ENCODE data around the gene LAMA3.

LAMA3 gene

GRCh38 chr18:23798249-23798648, 109.0 kb downstream of the LAMA3 start:
- no peak overlapping the region for H3K4me3 ChIP-seq (ENCODE audit: low read length)
- H3K9me3 ChIP-seq (ENCODE audit: control insufficient read depth, low read depth, low read length), result no peaks in the 10 kb centered on the region
- H3K36me3 ChIP-seq (ENCODE audit: control insufficient read depth, low read depth, low read length), result no peaks in the 10 kb centered on the region
- no peaks in the 10 kb centered on the region for H3K4me1 ChIP-seq (ENCODE audit: control insufficient read depth, low read depth, low read length)
- no peak overlapping the region for H3K27ac ChIP-seq (ENCODE audit: low read length)
- H3K9ac ChIP-seq (ENCODE audit: low read length), result no peak overlapping the region
- H3K27me3 ChIP-seq (ENCODE audit: control insufficient read depth, insufficient read depth, low read length), result no peaks in the 10 kb centered on the region

- no peaks in the 10 kb centered on the region for H3K36me3 ChIP-seq (ENCODE audit: control insufficient read depth, low read depth, low read length)
Measured at GRCh38 chr18:23798824-23799223, 109.6 kb downstream of the LAMA3 start.

GRCh38 chr18:23799540-23799939, 110.3 kb downstream of the LAMA3 start:
- H3K27ac ChIP-seq (ENCODE audit: low read length), result no peak overlapping the region
- no peaks in the 10 kb centered on the region for H3K9me3 ChIP-seq (ENCODE audit: control insufficient read depth, low read depth, low read length)
- no peaks in the 10 kb centered on the region for H3K27me3 ChIP-seq (ENCODE audit: control insufficient read depth, insufficient read depth, low read length)
- H3K4me1 ChIP-seq (ENCODE audit: control insufficient read depth, low read depth, low read length), result no peaks in the 10 kb centered on the region
- no peak overlapping the region for H3K9ac ChIP-seq (ENCODE audit: low read length)
- H3K36me3 ChIP-seq (ENCODE audit: control insufficient read depth, low read depth, low read length), result no peaks in the 10 kb centered on the region
- H3K4me3 ChIP-seq (ENCODE audit: low read length), result no peak overlapping the region

More at GRCh38 chr18:23798824-23799223, 109.6 kb downstream of the LAMA3 start:
- Histone ChIP-seq H3K27me3 (ENCODE audit: control insufficient read depth, insufficient read depth, low read length) (no peaks in the 10 kb centered on the region), H3K27ac (ENCODE audit: low read length) (no peak overlapping the region), H3K4me3 (ENCODE audit: low read length) (no peak overlapping the region), H3K9me3 (ENCODE audit: control insufficient read depth, low read depth, low read length) (no peaks in the 10 kb centered on the region), H3K9ac (ENCODE audit: low read length) (no peak overlapping the region), H3K4me1 (ENCODE audit: control insufficient read depth, low read depth, low read length) (no peaks in the 10 kb centered on the region)

GRCh38 chr18:23800902-23801301, 111.6 kb downstream of the LAMA3 start:
- Histone ChIP-seq H3K4me3 (ENCODE audit: low read length) (no peak overlapping the region), H3K27me3 (ENCODE audit: control insufficient read depth, insufficient read depth, low read length) (no peaks in the 10 kb centered on the region), H3K27ac (ENCODE audit: low read length) (no peak overlapping the region), H3K9me3 (ENCODE audit: control insufficient read depth, low read depth, low read length) (no peaks in the 10 kb centered on the region), H3K36me3 (ENCODE audit: control insufficient read depth, low read depth, low read length) (no peaks in the 10 kb centered on the region), H3K9ac (ENCODE audit: low read length) (no peak overlapping the region), H3K4me1 (ENCODE audit: control insufficient read depth, low read depth, low read length) (no peaks in the 10 kb centered on the region)

GRCh38 chr18:23802817-23803216, 113.6 kb downstream of the LAMA3 start:
- Histone ChIP-seq H3K27ac (ENCODE audit: low read length) (no peak overlapping the region), H3K4me1 (ENCODE audit: control insufficient read depth, low read depth, low read length) (no peaks in the 10 kb centered on the region), H3K4me3 (ENCODE audit: low read length) (no peak overlapping the region), H3K9ac (ENCODE audit: low read length) (no peak overlapping the region), H3K9me3 (ENCODE audit: control insufficient read depth, low read depth, low read length) (no peaks in the 10 kb centered on the region), H3K27me3 (ENCODE audit: control insufficient read depth, insufficient read depth, low read length) (no peaks in the 10 kb centered on the region), H3K36me3 (ENCODE audit: control insufficient read depth, low read depth, low read length) (no peaks in the 10 kb centered on the region)

DNA sequence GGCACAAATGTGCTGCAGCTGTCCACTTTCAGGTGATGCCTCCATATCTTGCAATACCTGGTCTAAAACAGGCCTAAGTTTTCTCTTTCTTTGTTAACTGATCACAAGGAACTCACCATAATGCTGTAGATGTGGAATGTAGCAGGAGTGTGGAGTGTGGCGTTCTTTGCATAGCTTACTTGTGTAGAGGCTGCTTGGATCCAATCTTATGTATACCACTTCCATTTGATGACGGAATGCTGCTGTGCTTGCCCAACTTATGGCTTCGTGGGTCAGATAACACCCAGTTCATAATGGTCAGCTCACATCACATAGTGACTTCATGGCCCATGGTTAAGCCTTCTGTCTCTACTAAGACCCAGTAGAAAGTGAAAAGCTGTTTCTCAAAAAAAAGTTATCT, 114.5 kb downstream of the LAMA3 start:
- H3K4me1 ChIP-seq (ENCODE audit: control insufficient read depth, low read depth, low read length), result no peaks in the 10 kb centered on the region
- H3K4me3 ChIP-seq (ENCODE audit: low read length), result no peak overlapping the region
- no peaks in the 10 kb centered on the region for H3K36me3 ChIP-seq (ENCODE audit: control insufficient read depth, low read depth, low read length)
- H3K9ac ChIP-seq (ENCODE audit: low read length), result no peak overlapping the region
- H3K27ac ChIP-seq (ENCODE audit: low read length), result no peak overlapping the region
- no peaks in the 10 kb centered on the region for H3K9me3 ChIP-seq (ENCODE audit: control insufficient read depth, low read depth, low read length)
- H3K27me3 ChIP-seq (ENCODE audit: control insufficient read depth, insufficient read depth, low read length), result no peaks in the 10 kb centered on the region

GRCh38 chr18:23805898-23806297, 116.6 kb downstream of the LAMA3 start:
- H3K9ac ChIP-seq (ENCODE audit: low read length), result no peak overlapping the region
- H3K4me1 ChIP-seq (ENCODE audit: control insufficient read depth, low read depth, low read length), result no peaks in the 10 kb centered on the region
- no peak overlapping the region for H3K27ac ChIP-seq (ENCODE audit: low read length)
- no peaks in the 10 kb centered on the region for H3K36me3 ChIP-seq (ENCODE audit: control insufficient read depth, low read depth, low read length)
- no peaks in the 10 kb centered on the region for H3K27me3 ChIP-seq (ENCODE audit: control insufficient read depth, insufficient read depth, low read length)
- no peaks in the 10 kb centered on the region for H3K9me3 ChIP-seq (ENCODE audit: control insufficient read depth, low read depth, low read length)
- H3K4me3 ChIP-seq (ENCODE audit: low read length), result no peak overlapping the region

DNA sequence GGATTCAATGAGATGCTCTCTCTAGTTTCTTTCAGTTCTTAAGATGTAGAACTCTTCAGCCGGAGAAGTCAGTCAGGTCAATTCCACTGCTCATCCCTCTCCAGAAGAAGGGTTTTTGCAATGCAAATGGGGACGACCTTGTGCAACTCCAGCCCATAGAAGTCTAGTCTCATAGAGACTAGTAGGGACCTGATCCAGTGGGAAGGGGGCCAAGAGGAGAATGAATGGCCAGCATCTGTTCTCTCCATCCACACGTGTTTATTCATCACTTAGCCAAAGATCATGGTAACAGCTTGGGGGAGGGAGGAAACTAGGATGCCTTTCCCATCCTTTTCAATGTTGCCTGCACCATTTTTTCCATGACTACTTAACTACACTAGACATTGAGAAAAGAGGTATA, 120.2 kb downstream of the LAMA3 start:
- Histone ChIP-seq H3K4me1 (ENCODE audit: control insufficient read depth, low read depth, low read length) (peaks cover 7% of the 10 kb centered on the region), H3K36me3 (ENCODE audit: control insufficient read depth, low read depth, low read length) (no peaks in the 10 kb centered on the region), H3K27ac (ENCODE audit: low read length) (no peak overlapping the region), H3K4me3 (ENCODE audit: low read length) (no peak overlapping the region), H3K9ac (ENCODE audit: low read length) (no peak overlapping the region), H3K27me3 (ENCODE audit: control insufficient read depth, insufficient read depth, low read length) (no peaks in the 10 kb centered on the region), H3K9me3 (ENCODE audit: control insufficient read depth, low read depth, low read length) (no peaks in the 10 kb centered on the region)

- Histone ChIP-seq H3K9ac (ENCODE audit: low read length) (no peak overlapping the region), H3K9me3 (ENCODE audit: control insufficient read depth, low read depth, low read length) (no peaks in the 10 kb centered on the region), H3K36me3 (ENCODE audit: control insufficient read depth, low read depth, low read length) (no peaks in the 10 kb centered on the region), H3K27me3 (ENCODE audit: control insufficient read depth, insufficient read depth, low read length) (no peaks in the 10 kb centered on the region), H3K4me3 (ENCODE audit: low read length) (no peak overlapping the region), H3K27ac (ENCODE audit: low read length) (no peak overlapping the region), H3K4me1 (ENCODE audit: control insufficient read depth, low read depth, low read length) (peaks cover 7% of the 10 kb centered on the region)
Measured at GRCh38 chr18:23810396-23810795, 121.1 kb downstream of the LAMA3 start.

GRCh38 chr18:23811176-23811575, 121.9 kb downstream of the LAMA3 start:
- Histone ChIP-seq H3K4me1 (ENCODE audit: control insufficient read depth, low read depth, low read length) (peaks cover 7% of the 10 kb centered on the region), H3K36me3 (ENCODE audit: control insufficient read depth, low read depth, low read length) (no peaks in the 10 kb centered on the region), H3K4me3 (ENCODE audit: low read length) (no peak overlapping the region), H3K27me3 (ENCODE audit: control insufficient read depth, insufficient read depth, low read length) (no peaks in the 10 kb centered on the region), H3K27ac (ENCODE audit: low read length) (no peak overlapping the region), H3K9me3 (ENCODE audit: control insufficient read depth, low read depth, low read length) (no peaks in the 10 kb centered on the region), H3K9ac (ENCODE audit: low read length) (no peak overlapping the region)

DNA sequence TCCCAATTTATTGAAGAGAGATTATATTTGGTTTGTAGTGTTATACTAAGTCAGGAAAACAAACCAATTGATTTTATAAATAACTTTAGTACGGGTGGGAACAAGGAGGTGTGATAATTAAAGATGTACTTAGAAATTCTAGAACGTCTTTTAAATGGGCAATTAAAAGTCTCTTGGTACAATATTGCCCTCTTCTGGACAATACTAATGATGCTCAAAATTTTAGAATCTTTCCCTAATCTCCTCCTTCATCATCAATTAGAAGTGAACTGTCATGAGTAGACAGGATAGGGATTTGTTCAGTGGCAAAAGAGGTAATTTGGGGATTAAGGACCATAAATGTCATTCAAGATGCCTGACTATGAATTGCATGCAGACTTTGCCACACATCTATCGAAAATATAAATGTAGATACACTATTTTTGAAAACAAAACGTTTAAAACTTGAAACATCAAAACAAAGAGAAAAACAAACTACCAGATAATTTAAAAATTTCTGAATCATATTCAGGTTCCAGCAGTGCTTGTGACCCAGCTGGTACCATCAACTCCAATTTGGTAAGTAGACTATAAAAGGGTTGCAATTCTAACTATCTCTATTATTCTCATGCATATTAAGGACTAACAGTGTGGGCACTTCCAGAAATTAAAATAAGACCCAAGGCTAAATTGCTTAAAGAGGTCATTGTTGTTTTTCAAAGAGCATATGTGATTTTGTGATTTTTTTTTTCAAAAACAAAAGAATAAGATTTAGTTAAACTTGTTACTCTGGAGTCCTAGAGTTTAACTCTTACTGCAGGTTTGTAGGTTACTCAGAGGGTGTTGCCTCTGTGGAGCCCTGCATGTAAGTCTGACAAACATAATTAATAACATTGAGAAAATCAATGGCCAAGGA, 123.5 kb downstream of the LAMA3 start:
- H3K4me1 ChIP-seq (ENCODE audit: control insufficient read depth, low read depth, low read length), result peaks cover 7% of the 10 kb centered on the region
- no peaks in the 10 kb centered on the region for H3K27me3 ChIP-seq (ENCODE audit: control insufficient read depth, insufficient read depth, low read length)
- no peaks in the 10 kb centered on the region for H3K36me3 ChIP-seq (ENCODE audit: control insufficient read depth, low read depth, low read length)
- no peak overlapping the region for H3K9ac ChIP-seq (ENCODE audit: low read length)
- peak overlapping the region; percentile 22 for H3K27ac ChIP-seq (ENCODE audit: low read length)
- H3K4me3 ChIP-seq (ENCODE audit: low read length), result peak overlapping the region; percentile 9
- no peaks in the 10 kb centered on the region for H3K9me3 ChIP-seq (ENCODE audit: control insufficient read depth, low read depth, low read length)

DNA sequence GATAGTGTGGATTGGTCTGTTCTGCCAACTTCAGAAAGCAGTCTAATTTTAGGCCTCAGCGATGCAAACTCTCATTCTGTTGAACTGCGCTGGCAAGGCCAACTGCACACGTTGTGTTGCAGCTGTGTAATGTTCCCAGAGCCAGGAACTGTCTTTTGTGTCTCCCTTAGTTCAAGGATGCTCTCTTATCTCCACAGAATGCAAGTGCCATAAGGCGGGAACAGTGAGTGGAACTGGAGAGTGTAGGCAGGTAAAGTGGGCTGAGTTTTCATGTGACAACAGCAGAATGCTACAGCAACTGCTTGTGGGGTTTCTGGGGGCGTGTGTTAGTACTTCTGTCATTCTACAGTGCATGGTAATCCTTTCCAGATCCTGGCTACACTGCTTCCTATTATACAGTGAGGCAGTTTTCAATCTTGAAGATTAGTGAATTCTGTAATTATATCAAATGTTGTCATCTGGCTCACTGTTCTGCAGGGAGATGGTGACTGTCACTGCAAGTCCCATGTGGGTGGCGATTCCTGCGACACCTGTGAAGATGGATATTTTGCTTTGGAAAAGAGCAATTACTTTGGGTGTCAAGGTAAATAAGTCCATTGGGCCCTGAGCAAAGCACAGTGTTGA, 125.8 kb downstream of the LAMA3 start:
- H3K27ac ChIP-seq (ENCODE audit: low read length), result no peak overlapping the region
- H3K4me1 ChIP-seq (ENCODE audit: control insufficient read depth, low read depth, low read length), result peaks cover 7% of the 10 kb centered on the region
- H3K36me3 ChIP-seq (ENCODE audit: control insufficient read depth, low read depth, low read length), result no peaks in the 10 kb centered on the region
- H3K9ac ChIP-seq (ENCODE audit: low read length), result no peak overlapping the region
- no peaks in the 10 kb centered on the region for H3K27me3 ChIP-seq (ENCODE audit: control insufficient read depth, insufficient read depth, low read length)
- no peak overlapping the region for H3K4me3 ChIP-seq (ENCODE audit: low read length)
- no peaks in the 10 kb centered on the region for H3K9me3 ChIP-seq (ENCODE audit: control insufficient read depth, low read depth, low read length)
